Putamen (tissue), 1 donor: ENCODE measurements around the gene PAX4.

Experiments used
- DNase-seq: peaks from one replicate; pipeline ENCODE4 v3.0.0-alpha.2; 2016; ENCODE audit warnings: low spot score

The PAX4 gene

DNA sequence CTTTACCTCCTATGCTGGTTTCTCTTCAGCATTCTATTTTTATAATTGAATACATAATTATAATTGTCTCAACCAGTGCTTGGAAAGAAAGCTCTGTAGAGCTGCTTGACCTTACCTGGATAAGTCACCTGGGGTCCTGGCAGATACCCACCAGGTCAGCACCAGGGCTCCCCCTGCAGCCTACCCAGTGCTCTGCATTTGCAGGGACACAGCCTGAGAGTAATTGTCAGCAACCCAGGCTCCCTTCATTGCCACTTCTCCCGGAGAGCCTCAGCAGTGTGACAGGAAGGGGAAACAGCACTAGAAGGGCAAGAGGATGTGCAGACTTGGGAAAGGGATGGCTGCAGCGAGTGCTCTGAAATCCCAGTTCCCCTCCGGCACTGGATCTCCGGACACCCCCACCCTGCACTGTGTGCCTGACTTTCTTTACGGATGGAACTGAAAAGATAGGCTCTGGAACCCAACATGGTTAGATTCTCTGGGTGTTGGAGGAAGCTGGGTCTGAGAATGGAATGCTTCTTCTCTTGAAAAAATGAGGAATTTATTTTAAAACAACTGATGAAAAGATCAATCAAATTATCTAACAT lies 11.4 kb upstream of the PAX4 start:
- no peak for DNase-seq

DNA sequence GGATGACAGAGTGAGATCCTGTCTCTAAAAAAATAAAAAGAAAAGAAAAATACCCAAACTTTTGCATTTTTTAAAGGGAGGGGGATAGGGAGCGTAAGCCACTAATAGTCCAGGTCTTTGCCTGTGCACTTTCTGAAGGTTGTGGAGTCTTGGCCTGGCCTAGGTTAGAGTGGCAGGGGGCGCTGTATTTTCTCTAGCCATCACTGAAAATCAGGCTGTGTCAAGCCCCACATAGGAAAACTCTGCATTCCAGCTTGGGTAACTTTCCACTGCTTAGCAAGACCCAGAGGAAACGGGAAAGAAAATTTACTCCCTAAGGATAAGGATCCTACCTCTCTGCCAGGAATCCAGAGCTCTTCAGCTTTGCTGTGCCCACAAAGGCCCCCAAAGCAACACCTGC lies 10.5 kb upstream of the PAX4 start:
- no peak for DNase-seq

DNA sequence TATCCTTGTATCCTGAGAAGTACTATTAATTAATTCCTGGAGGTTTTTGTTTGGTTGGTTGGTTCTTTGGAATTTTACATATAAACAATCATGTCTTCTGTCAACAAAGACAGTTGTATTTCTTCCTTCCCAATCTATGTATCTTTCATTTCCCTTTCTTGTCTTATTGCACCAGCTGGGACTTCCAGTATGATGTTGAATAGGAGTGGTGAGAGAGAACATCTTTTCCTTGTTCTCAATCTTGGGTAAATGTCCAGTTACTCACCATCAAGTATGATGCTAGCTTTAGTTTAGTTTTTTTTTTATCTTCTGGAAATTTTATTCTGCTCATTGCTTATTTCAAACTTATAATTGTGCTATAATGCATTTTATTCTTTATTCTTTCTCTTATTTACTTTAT lies 7.4 kb upstream of the PAX4 start:
- DNase-seq = no peak

DNA sequence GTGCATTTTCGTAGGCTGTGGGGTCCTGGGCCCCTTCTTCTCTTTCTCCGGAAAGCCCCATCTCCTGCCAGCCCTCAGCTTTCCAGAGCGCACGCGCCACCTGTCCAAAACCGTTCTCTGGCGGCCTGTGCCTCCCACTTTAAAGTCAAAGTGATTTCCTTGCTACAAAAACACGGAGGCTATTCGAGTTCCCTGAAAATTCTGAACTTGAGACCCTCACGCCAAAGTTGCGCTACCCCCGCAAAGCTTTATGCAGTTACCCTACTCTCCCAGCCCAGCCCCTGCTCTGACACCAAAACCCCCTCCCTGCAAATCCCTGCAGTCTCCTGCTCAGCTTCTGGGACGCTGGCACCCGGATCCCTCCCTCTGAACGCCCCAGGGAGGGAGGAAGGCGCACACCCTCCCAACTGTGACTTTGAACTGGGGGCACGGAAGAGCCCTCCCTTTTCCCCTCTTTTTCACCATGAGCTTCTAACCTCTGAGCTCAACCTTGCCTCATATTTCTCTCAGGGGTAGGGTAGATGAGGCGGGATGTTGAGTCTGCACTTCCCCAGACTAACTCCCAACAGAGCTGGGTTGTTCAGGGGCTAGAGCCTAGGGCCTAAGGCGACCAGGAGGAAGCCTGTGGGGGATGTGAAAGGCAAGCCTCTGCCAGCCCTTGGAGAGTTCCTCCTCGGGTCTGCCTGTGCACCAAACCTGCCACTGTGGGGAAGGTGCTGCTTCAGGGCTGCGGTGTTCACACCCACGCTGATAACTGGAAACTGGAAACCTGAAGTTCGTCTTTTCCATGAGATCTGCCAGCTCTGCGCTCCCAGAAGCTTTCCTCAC lies 2.7 kb upstream of the PAX4 start:
- no peak for DNase-seq

DNA sequence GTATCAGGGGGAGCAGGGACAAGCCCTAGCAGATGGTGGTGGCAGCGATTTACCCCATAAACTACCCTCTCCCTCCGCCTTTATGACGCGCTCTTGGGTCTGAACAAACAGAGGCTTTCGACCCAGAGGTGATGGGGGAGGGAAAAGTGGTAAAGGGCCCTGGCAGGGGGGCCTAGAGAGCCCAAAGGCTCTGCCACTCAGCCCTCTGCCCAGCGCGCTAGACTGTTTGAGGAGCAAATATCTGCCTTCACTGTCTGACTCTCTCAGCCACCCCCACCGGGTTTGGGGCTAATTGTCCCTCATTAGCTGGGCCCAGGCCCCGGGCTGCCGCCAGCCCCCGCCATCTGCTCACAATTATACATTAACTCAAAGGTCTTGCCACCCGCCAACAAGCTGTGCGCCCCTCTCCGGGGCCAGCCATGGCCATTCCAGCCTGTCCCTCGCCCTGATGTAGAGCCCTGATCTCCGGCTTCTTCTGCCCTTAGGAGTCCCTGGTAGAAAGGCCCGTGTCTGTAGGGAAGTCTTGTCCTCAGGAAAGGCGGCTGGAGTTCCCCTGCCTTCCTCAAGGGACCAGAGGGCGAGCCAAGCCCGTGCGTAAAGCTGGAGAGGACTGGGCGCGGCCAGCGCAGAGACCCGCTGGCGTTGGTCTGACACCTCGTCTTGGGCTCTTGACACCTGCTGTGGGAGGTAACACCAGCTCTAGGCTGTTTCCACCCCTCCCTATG lies 1.9 kb upstream of the PAX4 start:
- no peak for DNase-seq

DNA sequence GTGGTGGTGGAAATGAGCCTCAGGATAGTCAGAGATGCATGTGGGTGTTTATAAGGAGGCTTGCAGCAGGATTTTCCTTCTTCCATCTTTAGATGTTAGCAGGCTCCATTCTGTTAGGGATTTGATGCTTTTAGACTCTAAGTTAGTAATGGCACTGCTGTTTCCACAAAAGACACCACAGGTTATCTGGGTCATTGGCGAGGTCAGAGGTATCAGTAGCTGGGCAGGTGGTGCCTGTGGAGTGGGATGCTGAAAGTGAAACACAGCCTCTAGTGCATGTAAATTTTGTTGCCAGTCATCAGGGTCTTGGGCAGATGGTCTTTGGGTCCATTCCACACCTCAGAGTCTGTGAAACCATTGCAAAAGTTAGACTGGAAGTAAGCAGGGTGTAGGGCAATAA lies 833 bp upstream of the PAX4 start:
- no peak for DNase-seq

DNA sequence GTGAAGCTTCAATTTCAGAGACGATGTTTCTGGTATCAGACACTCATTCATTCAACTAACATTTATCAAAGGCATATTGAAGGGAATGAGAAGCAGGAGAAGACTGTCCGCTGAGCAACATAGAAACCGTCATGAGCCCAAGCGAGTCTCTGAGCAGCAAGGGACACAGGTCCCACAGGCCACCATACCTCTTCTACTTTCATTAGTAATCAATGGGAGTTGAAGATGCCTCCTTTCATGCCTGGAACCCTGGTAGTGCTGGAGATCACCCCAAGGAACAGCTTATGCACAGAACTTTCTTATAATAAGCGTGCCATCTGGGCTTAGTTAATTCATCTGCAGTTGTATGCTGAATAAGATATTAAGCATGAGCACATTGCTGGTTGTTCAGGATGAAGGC lies 1.2 kb downstream of the PAX4 start:
- DNase-seq = no peak

DNA sequence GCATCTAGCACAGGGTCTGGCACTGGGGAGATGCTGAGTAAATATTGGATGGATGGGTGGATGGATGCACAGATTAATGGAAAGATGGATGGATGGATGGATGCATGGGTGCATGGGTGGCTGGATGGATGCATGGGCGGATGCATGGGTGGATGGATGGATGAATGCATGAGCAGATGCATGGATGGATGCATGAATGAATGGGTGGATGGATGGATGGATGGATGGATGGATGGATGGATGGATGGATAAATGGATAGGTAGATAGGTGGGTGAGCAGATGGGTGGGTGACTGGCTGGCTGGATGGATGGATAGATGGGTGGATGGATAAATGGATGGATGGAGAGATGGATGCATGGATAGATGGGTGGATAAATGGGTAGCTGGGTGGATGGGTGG lies 5.7 kb downstream of the PAX4 start:
- no peak for DNase-seq

DNA sequence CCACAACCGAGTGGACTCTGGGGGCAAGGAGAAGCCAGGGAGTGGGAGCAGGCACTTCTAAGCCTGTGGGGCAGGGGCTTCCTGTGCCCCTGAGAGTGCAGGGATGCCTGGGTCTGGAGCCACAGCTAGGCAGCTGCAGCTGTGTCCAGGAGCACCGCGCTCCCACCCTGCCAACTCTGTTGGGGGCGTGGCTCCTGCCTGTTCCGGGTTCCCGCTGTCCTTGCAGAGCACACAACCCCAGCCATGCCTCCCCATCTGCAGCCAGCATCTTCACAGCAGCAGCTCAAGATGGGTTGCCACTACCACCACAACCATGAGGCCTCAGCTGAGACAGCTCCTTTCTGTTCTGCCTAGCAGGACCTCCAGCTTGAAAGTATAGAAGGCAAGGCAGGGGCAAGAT lies 8.6 kb downstream of the PAX4 start:
- no peak for DNase-seq

DNA sequence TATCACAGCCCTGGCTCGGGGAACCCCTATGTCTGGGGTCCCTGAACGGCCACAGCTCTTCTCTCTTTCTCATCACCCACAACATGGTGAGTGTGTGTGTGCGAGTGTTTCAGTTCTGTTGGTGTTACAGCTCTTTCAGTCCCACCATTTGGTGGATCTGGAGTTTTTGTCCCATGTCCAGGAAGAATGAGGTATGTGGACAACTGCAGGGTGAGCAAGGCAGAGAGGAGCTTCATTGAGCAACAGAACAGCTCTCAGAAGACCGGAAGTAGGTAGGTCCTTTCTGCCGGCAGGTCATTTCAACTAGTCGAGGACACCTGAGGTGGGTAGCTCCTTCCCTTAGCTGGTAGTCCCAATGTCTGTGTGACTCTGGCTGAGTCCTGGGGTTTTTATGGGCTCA lies 9.5 kb downstream of the PAX4 start:
- no peak for DNase-seq

DNA sequence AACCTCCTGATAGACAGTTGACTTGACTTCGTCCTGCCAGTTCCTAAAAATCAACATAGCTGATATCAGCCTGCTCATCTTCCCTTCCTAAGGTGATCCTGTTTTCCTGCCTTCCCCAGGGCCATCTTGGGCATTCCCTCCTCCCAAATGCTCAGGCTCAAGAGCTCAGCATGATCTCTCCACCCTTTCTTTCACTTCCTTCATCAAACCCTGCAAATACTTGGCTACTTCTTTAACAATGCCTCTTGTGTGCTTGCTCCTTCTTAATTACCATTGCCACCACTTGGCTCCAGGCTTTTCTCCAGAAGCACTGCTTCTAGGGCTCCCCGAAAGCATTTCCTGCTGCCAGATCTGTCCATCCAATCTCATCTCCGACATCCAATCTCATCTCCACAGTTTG lies 17.1 kb downstream of the PAX4 start:
- DNase-seq = no peak

DNA sequence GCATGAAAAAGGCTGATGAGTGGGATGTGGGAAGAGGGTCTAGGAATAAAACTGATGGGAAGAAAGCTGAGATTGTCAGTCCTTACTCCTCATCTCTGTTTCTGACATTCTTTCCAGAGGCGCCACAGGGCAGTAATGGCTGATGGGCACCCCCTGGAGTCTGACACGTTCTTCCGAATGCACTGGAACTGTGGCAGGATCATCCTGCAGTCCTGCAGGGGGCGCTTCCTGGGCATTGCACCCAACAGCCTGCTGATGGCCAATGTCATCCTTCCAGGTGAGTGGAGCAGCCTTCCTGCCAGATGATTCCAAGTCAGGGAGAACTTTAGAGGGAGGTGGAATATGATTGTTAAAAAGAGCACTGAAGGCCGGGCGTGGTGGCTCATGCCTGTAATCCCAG lies 19.6 kb downstream of the PAX4 start:
- no peak for DNase-seq

DNA sequence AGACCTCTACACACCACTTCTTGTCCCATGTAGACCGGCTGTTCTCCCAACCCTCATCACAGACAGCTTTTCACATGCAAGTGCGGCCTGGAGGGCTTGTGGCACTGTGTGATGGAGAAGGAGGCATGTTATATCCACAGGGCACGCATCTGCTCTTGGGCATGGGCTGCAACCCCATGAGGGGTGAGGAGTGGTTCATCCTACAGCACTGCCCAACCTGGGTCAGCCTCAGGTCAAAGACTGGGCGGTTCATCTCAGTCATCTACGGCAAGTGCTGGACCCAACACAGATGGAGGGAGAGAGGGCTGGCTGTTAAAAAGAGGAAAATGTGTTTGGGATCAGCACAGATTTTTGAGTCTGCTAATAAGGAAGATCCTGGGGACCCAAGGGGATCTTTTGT lies 22.2 kb downstream of the PAX4 start:
- no peak for DNase-seq

DNA sequence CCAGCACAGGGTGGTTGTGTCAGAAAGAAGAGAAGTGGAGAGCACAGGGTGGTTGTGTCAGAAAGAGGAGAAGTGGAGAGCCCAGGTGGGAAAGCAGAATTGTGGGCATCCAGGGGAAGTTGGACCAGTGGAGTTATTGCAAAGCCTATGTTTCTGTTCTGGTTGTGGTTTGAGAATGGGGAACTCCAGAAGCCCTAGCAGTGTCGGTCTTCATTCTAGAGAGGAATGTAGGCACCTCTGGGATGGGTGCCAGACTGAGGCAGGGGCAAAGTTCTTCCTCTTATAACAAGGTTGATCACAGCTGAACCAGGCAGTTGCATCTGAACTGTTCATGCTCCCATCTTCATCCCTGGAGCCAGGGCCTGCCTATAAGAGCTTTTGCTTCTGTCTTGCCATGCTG lies 23.5 kb downstream of the PAX4 start:
- no peak for DNase-seq

DNA sequence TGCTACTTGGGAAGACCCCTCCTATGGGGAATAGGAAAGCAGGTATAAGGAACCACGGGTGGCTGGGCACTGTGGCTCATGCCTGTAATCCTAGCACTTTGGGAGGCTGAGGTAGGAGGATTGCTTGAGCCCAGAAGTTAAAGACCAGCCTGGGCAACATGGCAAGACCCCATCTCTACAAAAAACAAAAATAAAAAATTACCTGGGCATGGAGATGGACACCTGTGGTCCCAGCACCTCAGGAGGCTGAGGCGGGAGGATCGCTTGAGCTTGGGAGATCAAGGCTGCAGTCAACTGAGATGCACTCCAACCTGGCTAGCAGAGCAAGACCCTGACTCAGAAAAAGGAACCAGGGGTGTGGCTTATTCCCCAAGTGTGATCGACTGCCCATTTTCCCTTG lies 25.4 kb downstream of the PAX4 start:
- no peak for DNase-seq

DNA sequence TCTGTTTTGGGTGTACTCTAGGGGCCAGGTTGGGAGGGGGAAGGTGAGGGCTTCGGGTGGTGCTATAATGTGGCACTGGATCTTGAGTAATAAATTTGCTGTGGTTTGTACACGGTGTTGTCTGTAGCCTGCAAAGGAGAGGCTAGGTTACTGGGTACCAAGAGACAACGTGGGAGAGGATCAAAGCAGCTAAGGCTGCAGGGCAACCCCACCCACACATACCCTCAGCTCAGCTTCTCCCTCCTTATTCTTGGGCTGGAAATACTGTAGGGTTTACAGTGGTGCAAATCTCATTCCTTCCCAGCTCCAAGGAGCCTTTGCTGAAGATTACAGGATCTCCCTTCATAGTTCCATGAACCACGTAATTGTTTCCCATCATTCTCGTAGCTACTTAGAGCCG lies 26.4 kb downstream of the PAX4 start:
- no peak for DNase-seq

DNA sequence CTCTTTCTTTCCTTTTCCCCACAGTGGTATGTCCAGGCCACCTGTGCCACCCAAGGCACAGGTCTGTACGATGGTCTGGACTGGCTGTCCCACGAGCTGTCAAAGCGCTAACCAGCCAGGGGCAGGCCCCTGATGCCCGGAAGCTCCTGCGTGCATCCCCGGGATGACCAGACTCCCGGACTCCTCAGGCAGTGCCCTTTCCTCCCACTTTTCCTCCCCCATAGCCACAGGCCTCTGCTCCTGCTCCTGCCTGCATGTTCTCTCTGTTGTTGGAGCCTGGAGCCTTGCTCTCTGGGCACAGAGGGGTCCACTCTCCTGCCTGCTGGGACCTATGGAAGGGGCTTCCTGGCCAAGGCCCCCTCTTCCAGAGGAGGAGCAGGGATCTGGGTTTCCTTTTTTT lies 26.8 kb downstream of the PAX4 start:
- DNase-seq = no peak

DNA sequence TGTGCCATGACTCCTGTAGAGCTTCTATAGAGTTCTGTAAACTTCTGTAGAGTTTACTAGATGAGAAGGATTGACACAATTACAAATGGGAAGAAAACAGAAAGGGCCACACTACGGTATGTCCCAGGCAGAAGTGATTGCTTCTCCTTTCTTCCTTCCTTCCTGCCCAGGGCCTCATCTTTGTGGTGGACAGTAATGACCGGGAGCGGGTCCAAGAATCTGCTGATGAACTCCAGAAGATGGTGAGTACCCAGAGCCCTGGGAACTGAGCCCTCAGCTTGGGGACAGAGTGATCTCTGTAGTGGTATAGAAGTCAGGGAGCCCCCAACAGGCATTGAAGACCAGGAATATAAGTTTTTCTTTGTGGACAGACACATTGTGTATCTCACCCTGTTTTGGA lies 28.0 kb downstream of the PAX4 start:
- DNase-seq = no peak

DNA sequence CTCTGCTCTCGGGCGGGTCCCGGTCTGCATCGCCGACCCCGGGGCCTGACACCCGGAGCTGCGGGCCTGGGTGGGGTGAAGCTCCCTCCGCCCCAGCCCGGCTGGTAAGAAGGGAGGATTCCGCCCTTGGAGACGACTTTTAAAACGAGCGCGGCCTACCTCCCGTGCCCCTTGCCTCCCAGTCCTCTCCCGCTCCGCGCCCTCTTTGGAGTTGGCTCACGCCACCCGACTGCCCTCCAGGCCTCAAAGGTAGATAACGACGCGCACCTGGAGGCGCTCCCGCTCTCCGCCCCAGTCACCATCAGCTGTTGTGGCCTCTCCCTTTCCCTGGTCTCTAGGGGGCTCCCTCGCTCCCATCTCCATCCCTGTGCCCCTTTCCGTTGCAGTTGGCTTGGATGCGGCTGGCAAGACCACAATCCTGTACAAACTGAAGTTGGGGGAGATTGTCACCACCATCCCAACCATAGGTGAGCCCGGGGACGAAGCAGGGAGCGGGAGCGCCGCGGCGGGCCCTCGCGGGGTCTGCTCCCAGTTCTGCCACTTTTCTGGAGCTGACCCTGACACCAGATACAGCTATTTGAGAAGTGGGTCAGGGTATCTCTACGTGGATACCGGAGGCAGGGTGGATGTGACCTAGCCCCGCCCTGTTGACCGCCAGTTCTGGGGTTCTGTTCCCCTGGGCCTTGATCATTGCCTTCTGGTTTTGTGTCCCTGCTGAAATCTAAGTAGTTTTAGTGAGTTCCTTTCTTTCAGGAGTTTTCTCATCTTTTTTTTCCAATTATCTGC lies 29.1 kb downstream of the PAX4 start:
- peak; percentile 61 for DNase-seq

DNA sequence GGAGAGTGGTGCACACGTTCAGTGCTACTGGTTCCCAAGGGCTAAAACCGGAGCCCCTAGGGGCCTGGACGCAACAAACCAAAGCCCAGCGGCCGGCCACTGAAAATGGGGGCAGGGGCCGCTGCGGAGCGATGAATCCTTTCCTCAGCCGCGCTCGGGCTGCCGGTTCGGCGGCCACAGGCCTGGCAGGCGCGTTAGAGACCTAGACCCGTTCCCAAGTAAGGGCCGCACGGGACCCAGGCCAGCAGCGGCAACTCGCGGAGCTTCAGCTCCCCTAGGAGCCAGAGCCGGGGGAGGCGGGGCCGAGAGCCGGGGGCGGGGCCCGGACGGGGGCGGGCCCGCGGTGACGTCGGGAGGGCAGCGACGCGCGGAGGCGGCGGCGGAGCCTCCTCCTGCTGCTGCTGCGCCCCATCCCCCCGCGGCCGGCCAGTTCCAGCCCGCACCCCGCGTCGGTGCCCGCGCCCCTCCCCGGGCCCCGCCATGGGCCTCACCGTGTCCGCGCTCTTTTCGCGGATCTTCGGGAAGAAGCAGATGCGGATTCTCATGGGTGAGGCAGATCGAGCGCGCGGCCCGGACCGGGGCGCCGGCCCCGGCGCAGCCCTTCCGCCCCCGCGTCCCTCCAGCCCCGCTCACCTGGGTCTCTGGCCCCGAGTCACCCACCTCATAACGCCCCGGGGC lies 29.8 kb downstream of the PAX4 start, which contains the start of gene ARF5:
Gene ARF5, plus strand, starts transcription at position 393 of the 678 bp plus-strand sequence. Its CDS starts 88 bp downstream, at position 481.
- peak; percentile 91 for DNase-seq

DNA sequence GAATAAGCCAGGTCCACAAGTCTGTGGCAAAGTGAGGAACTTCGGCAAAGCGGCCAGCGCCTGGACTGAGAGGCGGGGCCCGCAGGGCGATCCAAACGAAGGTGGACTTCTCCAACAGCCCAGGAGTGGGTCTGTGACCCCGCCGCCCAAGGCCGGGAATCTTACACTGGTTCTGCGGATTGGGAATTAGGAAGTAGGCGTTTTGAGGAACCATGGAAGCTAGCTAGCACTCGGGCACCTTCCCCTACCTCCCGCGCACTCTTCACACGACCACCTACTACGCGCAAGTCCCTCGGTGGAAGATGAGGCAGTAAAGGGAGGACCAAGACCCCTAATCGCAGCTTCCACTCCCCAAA lies 30.3 kb downstream of the PAX4 start:
- no peak for DNase-seq

DNA sequence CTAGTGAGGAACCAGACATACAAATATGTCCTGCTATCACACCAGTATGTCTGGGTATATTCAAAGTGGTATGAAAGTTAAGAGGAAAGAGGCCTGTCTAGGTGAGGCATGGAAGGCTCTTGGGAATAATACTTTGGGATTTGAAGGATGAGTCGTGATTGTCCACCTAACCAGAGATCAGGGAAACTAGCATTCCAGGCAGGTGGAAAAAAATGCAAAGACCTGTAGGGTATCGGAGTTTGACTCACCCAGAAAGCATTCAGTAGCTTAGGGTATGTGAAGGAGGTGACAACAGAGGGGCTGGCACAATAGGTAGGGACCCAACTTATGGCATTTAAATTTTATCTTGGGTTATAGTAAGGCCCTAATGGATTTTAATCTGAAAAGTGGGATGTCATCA lies 31.6 kb downstream of the PAX4 start:
- no peak for DNase-seq
